ENCODE measurements around the gene SAYSD1.

The SAYSD1 gene

DNA sequence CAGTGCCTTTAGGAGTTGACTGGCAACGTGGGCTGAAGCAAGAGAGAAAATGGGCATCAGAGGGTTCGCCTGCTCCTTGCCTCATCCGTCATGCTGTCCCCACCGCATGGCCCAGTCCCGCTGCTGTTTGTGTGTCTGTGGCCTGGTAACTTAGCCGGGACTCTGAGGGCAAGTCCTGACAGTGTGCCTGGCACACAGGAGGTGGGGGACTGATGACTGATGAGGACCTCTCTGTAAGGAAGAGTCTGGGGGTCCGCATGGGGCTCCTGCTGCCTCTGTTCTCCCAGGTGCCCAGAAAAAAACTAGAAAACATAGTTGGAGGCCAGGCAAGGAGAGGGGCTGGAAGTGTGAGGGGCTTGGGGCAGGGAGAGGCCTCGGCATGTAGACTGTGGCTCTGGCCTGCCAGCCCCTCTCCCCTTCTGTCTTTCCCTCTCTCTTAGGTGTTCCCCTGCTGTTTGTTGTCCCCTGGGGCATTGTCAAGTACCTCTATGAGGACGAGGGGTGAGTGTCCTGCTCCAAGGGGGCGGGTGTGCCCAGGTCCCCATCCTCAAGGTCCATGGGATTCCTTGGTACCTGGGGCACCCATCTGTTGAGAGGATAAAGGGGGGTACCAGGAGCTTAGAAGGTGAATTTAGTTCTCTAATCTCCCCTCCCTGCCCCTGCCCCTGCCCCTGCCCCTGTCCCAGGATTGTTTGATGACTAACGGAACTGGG, 36.9 kb downstream of the SAYSD1 start:
- no peak for DNase-seq

- no peak for DNase-seq
These were observed 38.1 kb downstream of the SAYSD1 start for GRCh38 chr6:39076623-39077535.

DNA sequence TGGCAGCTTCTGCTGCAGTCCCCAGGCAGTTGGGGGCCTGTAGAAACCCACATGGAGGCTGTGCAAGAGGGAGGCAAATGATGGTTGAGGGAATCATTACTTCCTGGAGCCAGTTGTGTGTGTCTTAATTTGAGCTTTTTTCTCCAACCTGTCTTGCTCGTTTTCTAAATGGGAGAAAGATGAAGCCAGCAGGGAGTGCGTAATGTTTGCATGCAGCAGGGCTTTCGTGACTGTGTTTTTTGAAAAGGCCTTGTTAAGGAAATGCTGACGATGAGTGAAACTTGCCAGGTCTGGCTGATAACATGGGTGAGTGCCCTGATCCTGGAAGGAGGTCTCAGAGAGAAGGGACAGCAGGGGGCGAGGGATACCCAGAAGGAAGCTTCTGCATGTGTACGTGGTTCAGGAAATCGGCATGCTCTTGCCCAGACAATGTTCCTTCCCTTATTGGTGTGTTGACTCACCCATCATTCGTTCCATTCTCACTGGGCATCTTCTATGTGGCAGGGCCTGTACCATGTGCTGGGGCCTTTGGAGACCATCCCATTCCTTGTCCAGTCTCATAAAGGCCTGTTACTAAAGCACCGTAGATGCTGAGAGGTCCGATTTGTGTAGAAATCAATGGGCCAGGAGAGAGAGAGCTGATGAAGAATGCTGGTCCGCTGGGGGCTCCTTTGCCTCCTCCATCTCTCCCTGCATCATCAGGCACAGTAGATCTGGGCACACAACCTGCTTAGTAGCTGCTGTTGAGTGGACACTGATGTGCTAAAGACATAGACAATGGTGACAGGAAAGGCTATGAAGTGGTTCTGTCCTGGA, 39.0 kb downstream of the SAYSD1 start:
- no peak for DNase-seq

DNA sequence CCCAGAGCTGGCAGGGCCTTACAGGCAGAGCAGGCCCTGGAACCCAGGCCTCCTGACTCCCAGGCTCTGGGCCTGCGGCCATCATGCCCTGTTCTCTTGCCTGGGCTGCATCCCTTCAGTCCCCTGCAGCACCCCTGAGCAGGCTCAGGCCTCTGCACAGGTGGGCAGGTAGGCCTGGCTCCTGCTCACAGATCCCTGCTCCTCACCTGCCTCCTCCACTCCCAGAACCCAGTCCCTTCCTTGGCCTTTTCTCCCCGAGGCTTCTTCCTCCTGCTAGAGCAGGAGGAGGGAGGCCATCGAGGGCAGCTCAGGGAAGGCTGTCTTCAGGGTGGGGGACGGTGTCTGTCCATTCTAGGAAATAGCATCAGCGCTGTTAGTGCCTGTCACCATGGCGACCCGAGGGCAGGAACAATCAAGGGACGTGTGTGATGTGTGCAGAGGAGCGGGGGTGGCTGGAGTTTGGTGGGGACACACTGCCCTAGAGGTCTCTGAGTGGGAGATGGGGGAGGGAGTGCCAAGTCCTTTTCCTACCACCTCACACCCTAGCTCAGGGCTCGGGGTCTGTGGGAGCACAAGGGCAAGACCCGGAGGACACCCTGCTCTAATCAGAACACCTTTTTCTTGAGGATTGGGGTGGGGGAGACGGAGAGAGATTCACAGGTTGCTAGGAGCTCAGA, 39.8 kb downstream of the SAYSD1 start:
- no peak for DNase-seq

DNA sequence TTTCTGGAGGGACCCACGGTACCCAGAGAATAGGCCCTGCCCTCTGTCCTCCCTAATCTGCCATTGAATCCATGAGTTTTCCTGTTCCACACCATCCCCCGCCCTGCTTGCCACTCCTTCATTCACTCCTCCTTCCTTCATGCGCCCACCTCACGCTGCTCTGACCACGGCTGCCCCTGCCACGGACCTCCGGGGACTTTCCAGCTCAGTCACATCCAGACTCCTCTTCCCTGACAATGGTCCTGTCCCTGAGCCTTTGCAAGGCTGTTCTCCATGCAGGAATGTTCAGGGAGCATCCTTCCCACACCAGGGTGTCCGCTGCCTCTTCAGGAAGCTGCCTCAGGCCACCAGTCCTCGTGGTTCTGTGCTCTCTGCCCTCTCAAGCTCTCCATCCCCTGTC, 40.5 kb downstream of the SAYSD1 start:
- no peak for DNase-seq

DNA sequence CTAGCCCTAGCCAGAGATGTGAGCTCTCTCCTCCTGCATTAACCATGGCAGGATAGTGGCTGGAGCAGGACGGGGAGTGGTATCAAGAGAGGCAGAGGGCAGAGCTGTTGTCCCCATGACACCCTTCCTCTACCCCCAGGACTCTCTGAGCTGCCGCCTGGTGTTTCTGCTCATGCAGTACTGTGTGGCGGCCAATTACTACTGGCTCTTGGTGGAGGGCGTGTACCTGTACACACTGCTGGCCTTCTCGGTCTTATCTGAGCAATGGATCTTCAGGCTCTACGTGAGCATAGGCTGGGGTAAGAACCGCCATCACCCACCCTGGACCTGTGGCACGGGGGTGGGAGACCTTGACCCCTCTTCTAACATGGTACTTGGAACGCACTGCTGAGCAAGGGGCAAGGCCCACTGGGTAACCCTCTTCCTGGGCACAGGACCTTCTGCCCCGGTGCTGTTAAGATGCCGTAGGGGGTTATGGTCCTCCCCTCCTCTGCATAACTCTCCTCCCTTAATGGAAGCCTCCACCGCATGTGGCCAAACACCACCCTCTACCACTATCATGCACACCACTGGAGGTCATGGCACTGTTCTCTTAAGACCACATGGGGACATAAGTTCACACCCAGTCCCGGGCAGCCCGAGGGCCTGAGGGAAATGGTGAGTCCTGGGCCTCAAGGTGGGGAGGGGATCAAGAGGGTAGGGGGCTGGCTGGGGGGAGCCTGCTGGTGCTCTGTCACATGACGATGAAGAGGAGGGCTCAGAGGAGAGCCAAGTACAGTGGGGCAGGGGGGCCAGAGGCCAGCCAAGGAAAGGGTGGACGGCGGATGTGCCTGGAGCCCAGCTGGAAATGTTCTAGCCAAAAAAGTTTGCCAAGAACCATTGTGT, 41.3 kb downstream of the SAYSD1 start:
- no peak for DNase-seq

- no peak for DNase-seq
These were observed 42.2 kb downstream of the SAYSD1 start for GRCh38 chr6:39072830-39073229.

DNA sequence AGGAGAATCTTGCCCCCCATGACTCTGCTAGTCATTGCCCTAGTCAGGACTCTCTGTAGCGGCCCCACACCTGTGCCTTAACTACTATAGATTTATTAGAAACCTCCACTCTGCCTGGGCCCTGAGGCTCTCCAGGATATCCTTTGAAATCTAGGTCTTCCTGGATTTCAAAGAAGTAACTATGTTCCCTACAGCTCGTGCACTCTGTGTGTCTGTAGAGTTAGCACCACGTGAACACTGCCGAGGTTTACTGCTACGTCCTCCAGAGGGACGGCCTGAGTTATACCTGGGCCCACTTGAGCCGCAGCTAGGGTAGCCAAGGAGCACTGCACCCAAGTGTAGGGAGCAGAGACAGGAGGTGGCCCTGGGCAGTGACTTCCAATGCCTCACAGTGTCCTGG, 46.6 kb downstream of the SAYSD1 start:
- DNase-seq: no peak

DNA sequence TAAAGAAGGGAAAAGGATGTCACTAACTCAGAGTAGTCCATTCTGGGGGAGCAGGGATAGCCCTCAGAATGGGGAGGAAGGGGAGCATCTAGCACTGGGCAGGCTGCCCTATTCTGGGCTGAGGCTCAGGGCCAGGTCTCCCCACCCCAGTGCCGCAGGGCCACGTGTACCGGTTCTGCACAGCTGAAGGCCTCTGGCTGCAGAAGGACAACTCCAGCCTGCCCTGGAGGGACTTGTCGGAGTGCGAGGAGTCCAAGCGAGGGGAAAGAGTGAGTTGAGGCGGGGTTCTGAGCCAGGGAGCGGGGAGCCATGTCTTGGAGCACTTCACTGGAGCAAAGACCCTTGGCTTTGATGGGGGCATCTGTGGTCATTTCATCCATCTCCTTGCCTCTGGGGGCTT, 49.4 kb downstream of the SAYSD1 start:
- no peak for DNase-seq

GRCh38 chr6:39063526-39063925, 51.5 kb downstream of the SAYSD1 start:
- DNase-seq: no peak

- no peak for DNase-seq
These were observed 52.8 kb downstream of the SAYSD1 start for GRCh38 chr6:39062014-39062740.

- no peak for DNase-seq
These were observed 53.4 kb downstream of the SAYSD1 start for GRCh38 chr6:39061588-39061987.

DNA sequence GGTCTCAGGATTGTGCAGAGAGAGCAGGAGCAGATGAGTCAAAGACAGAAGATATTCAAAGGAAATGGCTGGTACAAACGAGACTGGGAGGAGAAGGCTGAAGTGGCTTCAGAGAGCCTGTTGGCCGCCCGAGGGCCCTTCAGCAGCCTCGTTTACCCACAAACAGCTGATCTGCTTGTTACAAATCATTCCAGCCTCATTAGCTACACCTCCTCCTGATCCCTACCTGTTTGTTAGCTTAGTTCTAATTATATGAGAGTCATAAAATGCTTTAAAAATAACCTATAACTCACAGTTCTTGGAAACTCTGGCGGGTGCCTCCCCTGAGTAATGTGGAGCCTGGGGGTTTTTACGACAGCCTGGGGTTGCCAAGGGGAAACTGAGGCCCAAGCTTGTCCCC, 53.8 kb downstream of the SAYSD1 start:
- no peak for DNase-seq

GRCh38 chr6:39060467-39061160, 54.4 kb downstream of the SAYSD1 start:
- DNase-seq: no peak

- no peak for DNase-seq
These were observed 55.3 kb downstream of the SAYSD1 start for GRCh38 chr6:39059496-39060310.

GRCh38 chr6:39058471-39059147, 56.4 kb downstream of the SAYSD1 start:
- DNase-seq: no peak

DNA sequence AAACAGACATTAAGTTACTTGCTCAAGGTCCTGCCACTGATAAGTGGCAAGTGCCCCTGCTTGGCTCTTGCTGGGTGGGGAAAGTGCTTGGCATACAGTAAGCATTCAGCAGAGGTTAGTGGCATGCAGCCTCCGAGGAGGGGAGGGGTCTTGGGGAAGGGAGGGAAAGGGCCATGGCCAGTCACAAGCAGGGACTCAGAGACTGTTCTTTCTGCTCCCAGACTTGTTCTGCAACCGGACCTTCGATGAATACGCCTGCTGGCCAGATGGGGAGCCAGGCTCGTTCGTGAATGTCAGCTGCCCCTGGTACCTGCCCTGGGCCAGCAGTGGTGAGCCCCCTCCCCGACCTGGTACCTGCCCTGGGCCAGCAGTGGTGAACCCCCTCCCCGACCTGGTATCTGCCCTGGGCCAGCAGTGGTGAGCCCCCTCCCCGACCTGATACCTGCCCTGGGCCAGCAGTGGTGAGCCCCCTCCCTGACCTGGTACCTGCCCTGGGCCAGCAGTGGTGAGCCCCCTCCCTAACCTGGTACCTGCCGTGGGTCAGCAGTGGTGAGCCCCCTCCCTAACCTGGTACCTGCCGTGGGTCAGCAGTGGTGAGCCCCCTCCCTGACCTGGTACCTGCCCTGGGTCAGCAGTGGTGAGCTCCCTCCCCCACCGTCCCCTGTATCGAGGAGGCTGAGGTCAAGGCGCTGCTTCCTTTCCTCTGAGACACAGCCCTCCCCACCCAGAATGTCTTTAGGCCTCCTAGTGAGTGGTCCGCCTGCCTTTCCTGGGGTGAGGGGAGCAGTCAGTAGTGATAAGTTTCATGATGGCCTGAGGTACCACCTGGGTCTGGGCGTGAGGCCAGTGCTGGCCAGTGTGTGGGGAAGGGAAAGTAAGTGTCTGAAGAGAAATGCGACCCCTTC, 57.5 kb downstream of the SAYSD1 start:
- DNase-seq: no peak

DNA sequence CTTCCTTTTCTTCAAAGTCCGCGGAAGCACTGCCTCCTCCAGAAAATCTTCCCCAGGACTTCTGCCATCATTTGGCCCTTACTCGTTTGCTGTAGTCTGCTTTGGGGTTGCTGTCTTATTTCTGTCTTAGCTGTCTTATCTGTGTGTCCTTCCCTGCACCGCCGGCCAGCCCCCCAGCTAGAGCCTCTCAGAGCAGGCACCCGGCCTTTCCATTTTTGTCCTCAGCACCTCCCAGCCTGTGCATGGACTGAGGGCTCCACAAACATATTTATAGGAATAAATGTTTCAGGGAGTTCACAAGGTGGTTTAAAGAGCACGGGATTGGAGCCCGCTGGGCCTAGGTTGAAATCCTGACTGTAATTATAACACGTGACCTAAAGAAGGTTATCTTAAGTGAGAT, 58.3 kb downstream of the SAYSD1 start:
- no peak for DNase-seq
